NT2/D1 (cell line): ENCODE measurements around the gene ARRDC1.

Source experiments
- SUZ12 ChIP-seq: IDR thresholded peaks from 2 replicates; pipeline ENCODE4 v1.6.1; 2011; ENCODE audit not compliant: insufficient read length, insufficient read depth; ENCODE audit errors: extremely low read depth
- YY1 ChIP-seq: IDR thresholded peaks from 2 replicates; pipeline ENCODE4 v1.6.1; 2011; ENCODE audit not compliant: insufficient read length, insufficient read depth
- ZNF274 ChIP-seq: IDR thresholded peaks from 2 replicates; pipeline ENCODE4 v1.6.1; 2011; ENCODE audit warnings: mild to moderate bottlenecking, low read depth, low read length

GRCh38 chr9:137634016-137634415 lies 28.5 kb downstream of the ARRDC1 start:
- TF ChIP-seq YY1 (no peak), ZNF274 (no peak), SUZ12 (no peak)
